Activated CD8-positive, alpha-beta memory T cell treated with anti-CD3 and anti-CD28 coated beads for 48 hours (primary cell): ENCODE results near the gene MAGI2.
"Not testable (repeated sequence)": the region's sequence is repeated elsewhere in the genome, so short reads cannot be mapped to it uniquely, and the experiment has no call there.

Source experiments
- DNase-seq, 3 experiments: peaks; one replicate each; pipeline ENCODE4 v3.0.0-alpha.2; 2020; ENCODE audit warnings: low read depth in 2 of 3, low spot score in 2 of 3

The MAGI2 gene

DNA sequence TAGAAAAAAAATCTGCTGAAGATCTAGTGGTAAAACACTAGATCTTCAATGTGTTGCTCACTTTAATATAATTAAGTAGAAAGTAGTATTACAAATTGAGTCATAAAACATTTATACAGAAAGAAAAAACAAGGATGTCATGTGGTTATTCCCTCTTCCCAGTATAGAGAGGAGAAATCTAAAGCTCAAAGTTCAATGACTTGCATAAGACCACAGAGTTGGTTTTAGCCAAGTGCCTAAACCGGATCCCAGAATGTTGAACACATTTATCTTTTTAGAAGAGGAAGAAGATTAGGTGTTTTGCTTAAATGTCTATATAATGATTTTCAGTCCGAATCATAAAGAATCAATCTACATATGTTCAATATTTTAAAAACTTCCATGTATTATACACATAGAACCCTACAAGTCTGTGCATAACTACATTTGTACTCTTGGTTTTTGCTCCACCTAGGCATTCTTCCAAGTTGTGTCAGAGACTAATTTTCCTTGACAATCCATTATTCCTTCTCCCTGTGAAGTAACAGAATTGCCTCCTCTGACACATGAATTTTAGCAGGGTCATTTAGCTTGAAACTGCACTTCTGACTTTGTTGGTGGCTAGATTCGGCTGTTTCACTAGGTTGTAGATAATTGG, 389.2 kb downstream of the MAGI2 start:
- DNase-seq: no peak

DNA sequence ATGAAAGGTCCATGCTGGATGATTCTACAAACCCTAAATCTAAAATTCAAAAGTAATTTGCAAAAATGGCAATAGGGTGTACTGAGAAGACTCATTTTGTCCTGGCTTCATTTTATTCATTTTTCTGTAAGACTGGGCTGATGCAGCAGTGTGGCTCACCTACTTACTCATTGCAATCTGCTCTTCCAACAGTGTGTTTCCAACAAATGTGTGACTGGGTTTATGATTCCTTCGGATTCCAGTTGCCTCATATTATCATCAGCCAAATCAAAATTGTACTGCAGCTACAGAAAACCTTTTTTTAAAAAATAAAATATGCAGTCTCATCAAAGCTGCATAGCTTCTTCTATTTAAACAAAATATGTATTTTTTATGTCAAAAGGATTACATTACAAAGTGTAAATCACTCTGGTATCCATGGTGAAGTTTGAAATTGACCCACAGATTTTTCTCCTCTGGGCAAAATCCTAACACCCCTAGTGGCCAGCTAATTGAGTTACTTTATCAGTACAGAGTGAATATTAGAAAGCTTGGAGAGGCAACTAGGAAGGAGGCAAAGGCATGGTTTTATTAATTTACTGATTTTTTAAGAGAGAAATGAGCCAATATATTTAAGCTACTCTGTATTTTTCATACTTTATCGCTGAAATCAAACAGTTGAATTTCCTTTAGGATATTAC, 390.3 kb downstream of the MAGI2 start:
- no peak for DNase-seq

DNA sequence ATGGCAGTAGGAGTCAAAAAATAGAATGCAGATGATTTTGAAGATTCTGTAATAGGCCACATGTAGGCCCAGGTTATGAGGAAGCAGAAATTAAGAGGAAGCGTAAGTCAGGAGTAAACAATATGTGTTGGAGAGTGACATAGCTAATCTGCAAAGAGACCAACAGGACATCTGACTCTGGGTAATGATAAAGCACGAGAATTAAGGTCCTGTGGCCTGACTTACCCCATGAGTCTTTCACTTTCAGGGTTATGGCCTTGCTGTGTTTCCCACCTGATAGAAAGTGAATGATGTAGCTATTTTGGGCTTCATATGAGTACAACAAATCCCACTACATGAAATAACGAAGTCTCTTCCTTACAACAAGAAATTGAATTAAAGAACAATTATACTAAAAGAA, 393.0 kb downstream of the MAGI2 start:
- DNase-seq: no peak

DNA sequence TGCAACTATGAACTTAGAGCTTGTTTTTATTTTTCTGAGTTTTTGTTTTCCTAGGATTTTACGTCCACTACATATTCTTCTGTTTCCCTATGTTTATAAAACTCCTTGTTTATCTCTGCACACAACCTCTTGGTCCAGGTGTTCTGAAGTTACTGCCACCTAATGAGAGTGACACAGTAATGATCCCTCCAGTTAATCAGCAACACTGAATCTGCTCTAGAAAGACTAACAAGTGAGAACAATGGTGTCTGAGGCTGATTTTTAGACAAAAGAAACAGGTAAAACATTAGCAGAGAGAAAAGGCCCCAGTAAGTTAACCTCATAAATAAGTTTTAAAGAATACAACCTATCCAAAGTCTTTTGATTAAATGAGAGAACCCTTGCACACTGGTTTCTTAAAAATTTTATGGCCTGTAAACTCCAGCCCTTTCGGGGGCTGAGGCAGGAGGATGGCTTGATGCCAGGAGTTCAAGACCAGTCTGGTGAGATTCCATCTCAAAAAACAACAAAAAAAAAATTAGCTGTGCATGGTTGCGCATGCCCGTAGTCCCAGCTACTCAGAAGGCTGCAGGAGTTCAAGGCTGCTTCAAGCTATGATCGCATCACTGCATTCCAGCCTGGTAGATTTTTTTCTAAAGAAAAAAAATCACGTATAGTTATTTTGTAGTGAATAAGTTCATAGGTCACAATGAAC, 397.6 kb downstream of the MAGI2 start:
- no peak for DNase-seq

DNA sequence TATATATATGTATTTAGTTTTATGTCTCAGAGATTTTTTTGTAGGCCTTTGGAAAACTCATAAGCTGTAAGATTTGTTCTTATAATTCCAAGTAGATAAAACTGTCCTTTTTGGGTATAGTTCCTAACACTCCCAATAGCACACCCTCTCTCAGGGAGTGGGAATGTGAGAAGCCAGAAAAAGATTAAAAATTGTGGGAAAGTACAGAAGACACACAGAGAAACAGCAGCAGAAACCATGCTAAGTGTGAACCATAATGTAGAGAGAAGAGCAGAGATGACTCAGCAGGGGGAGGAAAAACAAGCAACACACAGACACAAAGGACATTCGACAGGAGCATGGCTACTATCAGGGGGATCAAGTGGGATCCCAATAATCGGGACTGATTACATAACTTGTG, 401.6 kb downstream of the MAGI2 start:
- no peak for DNase-seq

DNA sequence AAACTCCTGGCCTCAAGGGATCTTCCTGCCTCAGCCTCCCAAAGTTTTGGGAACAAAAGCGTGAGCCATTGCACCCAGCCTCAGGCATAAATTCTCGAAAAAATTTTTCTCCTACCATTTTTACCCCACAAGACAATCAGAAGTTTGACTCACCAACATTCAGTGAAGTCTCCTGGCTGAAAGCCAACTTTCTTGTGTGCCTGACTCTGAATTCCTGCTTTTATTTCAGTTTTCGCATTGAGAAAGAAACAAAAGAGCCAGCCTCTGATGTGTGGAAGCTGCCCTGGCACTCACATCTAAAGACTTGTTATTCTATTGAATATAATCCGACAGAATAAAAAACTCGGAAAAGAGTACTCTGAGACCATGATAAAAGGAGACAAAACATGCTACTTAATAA, 402.9 kb downstream of the MAGI2 start:
- no peak for DNase-seq

DNA sequence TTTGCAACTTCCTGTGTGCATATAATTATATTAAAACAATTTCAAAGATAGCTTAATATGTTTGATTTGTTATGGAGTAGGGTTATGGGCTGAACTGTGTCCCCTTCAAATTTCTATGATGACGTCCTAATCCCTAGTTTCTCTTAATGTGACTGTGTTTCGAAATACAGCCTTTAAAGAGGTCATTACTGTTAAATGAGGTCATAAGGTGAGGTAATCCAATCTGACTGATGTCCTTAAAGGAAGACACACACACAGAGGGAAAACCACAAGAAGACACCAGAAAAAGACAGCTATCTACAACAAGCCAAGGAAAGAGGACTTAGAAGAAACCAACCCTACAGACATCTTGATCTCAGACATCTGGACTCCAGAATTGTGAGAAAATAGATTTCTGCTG, 407.4 kb downstream of the MAGI2 start:
- no peak for DNase-seq

DNA sequence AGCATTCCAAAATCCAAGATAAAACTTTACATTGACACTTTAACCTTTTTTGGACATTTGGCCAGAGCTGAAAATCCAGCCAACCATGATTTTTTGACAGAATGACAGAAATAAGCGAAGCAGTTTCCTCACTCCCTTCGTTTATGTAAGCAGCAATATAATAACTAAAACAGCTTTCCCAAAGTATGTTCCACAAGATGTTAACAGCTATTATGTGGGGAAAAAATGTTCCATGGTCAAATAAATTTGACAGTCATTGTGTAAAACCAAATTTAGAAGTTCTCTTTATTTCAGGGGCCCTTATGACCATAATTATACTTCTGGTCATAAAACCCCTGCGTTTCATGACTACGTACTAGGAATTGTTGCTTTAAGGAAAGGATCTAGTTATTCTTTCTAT, 416.5 kb downstream of the MAGI2 start:
- DNase-seq: no peak

DNA sequence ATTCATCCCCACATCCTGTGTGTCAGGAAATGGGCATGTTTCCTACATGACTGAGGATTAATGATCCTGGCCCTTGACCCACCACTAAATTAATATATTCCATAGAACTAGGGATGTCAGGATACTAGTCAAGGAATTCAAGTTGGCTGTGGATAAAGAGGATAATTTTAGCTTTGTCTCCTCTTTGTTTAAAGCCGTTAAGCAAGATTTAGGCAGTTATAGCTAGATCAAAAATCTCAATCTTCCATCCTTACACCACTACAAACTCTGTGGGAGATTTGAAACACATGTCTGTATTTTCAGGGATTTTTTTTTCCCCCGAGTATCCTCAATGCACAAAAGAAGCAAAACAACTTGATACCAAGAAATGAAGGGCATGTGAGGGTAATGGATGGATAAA, 417.1 kb downstream of the MAGI2 start:
- no peak for DNase-seq

DNA sequence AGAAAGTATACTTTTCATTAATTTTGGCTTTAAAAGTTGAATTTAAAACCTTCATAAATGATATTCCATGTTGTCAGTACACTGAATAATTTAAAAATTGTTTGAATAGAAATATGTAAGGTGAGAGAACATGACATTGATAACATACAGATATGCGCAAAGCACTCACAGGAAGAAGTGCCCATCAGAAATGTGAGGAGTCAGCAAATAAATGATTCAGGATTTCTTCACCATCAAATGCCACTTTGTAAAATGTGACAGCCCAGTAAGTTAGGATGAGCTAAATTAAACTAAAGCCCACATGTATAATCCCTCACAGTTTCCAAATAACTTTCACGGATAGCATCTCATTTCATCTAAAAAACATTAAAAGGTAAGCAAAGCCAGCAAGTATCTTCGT, 417.6 kb downstream of the MAGI2 start:
- no peak for DNase-seq

DNA sequence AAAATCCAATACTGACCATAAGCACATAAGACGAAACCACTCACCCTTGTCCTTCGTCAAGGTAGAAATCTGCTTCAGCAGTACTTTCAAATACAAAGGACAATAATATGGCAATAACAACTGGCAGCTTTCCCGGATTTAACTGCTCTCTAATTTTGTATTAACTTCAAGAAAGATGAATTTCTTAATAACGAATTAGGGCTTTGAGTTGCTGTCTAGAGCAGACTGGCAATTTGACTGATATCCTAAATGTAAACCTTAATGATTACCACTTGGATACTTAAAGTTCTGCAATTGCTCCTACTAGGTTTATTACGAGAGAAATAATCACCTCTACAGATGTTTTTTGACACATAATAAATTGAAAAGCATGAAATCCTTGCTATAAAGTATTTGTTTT, 418.7 kb downstream of the MAGI2 start:
- no peak for DNase-seq

DNA sequence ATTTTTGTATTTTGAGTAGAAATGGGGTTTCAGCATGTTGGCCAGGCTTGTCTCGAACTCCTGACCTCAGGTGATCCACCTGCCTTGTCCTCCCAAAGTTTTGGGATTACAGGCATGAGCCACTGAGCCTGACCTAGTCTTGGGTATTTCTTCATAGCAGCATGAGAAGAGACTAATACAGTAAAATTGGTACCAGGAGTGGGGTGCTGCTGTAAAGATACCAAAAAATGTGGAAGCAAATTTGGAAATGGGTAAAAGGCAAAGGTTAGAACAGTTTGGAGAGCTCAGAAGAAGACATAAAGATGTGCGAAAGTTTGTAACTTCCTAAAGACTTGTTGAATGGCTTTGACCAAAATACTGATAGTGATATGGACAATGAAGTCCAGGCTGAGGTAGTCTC, 433.8 kb downstream of the MAGI2 start:
- DNase-seq: not testable (repeated sequence)

DNA sequence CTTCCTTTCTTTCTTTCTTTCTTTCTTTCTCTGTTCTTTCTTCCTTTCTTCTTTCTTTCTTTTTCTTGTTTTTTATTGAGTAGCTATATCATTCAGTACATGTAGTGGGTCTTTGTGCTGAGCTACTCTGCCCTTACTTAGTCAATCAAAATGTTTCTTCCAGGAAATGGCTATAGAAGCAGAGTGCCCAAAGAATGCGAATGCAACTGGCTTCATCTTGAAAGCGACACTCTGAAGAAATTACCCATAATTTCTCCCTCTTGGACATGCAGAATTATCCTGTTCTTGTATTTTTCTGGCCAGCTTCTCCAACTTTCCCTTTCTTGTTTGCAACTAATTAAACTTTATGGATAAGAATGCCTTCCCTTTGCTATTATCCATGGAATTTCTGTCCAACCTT, 441.5 kb downstream of the MAGI2 start:
- no peak for DNase-seq

DNA sequence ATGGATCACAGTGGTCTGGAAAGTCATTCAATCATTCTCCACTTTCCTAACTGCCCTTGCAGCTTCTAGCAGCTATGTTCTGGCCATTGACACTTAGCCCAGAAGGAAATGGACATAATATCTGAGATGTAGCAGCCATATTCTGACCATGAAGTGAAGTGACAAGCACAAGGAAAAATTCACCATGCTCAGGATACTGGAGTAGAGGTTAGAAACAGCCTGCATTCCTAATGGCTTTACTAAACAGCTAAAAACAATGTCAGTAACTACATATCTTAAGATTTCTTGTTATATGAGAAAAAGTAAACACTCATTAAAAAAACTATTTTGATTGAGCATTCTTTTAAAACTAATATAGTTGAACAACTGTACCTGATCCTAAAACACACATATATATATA, 443.8 kb downstream of the MAGI2 start:
- DNase-seq: no peak

DNA sequence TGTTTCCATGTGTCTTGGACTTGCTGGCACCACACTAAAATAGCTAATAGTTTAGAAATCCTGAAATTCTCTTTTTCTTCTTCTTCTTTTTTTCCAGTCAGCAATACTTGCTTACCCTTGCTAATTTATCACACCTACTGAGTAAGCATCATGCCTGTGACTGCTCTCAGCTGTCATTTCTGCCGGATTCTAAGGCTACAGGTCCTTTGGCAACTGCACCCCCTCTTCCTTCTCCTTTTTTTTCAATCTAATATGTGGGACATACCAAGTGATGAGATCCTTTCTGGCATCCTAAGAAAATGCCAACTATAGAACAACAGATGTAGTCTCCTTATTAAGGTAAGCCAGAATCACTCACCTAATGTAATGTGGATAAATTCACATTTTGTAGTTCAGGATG, 444.7 kb downstream of the MAGI2 start:
- DNase-seq: no peak

DNA sequence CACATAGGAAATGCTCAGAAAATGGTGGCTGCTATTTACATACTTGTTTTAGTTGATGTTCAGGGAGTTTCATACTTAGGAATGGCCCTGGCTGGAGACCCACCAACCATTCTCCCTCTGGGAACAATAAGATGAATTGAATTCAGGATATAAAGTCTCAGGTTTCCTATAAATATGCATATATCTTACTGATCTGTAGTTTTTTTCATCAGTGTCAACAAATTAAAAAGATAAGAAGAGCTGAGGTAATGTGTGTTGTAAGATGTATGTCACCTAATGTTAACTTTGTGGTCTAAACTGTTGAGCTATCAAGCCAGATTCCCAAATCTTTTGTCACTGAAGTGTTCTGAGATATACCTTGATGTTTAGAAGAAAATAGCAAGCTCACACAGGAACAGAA, 457.5 kb downstream of the MAGI2 start:
- no peak for DNase-seq

DNA sequence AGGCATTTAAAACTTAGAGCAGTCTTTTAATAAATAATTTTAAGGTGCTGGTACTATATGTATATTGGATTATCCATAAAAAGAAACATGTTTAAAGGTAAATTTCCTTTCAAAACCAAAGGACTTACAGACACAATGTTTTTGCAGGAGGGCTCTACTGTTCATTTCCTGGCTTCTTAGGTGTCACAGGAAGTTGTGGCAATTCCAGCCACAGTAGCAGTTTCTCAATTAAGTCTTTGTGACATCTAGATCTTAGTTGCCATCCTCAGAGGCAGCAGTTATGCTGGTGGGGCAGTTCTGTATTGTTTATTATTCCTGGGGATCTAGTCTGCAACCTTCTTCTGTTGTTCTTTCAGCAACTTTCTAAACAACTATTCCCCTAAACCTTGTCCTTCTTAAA, 460.1 kb downstream of the MAGI2 start:
- DNase-seq: no peak

DNA sequence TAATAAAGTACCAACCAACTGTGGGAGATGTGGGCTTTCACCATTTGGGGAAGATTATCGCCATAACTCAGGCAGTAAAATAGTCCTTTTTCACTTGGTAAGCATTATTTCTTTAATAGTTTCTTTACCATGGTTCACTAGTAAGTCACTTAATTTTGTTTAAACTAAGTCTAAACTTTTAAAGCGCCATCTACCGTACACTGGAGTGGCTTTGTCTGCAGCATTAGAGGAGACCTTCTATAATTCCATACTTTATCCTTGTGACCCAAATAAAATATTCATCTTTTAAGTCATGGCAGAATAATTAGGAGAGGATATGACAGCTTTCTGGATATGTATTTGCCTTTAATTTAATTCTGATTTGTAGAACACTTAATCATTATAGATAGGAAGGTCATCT, 468.0 kb downstream of the MAGI2 start:
- no peak for DNase-seq

DNA sequence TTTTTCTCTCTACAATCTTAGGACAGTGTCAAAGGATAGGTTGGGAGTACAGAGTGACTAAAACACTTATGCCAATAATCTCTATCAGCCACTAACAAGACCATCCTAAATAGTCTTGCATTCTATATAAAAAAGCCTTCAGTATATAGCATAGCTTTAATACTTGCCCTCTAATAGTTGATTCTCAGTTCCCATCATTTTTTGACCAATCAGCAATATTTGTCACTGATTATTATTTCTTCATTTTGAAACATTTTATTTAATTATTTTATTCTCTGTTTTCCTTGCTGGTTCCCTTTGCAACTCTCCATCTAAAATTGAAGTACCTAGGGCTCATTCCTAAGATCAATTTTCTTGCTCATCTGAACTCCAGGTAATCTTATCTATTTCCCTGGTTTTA, 470.0 kb downstream of the MAGI2 start:
- DNase-seq: no peak

DNA sequence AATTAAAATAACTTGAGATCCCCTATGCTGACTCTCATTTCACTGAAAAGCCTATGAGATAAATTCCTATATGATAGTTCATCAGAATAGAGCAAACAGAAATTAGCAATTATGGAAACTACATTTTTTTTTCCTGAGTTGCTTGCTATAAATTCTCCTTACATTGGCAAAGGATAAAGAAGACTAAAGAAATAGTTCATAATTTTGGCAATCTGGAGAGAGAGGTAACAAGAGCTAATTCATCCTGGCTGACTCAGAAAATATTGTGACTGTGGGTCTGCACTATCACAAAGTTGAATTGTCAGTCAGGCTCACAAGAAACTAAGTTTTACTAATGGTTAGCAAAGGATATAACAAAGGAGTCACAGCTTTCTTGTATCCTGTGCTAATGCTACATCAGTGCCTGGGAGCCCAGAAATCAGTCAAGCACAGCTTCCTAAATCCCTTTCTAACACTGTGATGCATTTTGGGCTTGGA, 483.0 kb downstream of the MAGI2 start:
- no peak for DNase-seq

DNA sequence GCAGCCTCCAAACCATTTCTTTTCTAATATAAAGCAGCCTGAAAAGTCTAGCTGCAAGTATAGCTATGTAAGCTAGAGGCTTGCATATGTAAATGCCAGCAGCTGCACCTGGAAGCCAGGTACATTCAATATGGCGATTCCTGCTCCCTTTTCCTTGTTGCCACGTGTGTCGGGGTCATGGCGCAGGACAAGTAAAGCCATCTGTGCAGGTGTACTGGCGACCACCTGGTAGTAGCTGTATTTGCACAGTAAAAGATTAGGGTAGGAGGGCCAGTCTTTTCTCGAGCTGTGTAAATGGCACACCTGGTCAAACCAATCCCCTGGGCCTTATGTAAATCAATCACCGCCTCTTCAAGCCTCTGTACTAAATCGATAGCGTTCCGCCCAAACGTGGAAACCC, 484.5 kb downstream of the MAGI2 start:
- DNase-seq: no peak

DNA sequence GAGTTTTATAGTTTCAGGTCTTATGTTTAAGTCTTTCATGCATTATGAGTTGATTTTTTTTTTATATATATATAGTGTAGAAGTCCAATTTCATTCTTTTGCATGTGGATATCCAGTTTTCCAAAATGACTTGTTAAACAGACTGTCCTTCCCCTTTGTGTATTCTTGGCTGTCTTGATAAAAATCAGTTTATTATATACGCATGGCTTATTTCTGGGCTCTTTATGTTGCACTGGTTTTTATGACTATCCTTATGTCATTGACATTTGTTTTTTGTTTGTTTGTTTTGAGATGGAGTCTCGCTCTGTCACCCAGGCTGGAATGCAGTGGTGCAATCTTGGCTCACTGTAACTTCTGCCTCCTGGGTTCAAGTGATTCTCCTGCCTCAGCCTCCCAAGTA, 485.9 kb downstream of the MAGI2 start:
- not testable (repeated sequence) for DNase-seq

DNA sequence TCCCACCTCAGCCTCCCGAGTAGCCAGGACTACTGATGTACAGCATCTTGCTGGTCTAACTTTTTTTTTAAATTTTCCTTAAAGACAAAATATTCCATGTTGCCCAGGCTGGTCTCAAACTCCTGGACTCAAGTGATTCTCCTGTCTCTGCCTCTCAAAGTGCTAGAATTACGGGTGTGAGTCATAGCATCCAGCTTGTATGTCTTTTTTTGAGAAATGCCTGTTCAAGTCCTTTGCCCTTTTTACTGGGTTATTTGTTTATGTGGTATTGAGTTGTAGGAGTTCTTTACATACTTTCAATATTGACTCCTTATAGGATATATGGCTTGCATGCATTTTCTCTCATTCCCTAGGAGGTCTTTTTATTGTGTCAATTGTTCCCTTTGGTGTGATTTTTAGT, 486.4 kb downstream of the MAGI2 start:
- DNase-seq: no peak
